Measurements from ENCODE around the gene TMEM221.
A peak's percentile ranks its signal among the peaks of the same experiment; 100 is the strongest.

The TMEM221 gene

DNA sequence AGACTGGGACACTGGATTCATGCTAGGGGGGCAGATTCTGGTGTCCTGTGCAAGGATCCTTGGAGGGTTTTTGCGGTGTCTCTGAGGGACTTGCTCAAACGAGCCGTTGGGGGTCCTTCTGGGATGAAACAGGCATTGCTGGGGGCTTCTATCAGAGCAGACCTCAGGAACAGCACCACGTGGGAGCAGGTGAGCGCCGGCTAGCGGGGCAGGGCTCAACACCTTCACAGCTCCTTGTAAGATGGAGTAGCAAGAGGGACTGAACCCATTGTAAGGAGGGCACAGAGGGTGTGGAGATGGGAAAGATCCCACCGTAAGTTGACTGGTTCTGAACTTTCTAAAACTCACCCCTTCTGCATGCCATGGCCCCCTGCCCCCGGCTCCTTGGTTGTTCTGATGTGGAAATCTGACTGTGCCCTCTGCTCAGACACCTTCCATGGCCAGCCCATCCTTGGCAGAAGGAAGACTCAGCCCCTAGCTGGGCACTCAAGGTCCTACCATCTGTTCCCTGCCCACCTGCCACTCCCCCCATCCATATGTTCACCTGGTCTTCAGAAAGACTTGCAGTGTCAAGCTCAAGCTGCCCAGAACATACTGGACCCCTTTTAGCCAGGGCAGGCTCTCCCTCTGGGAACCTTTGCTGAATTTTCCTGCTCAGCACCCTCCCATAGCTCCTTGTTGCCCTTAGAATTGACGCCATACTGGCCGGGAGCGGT, 23.1 kb upstream of the TMEM221 start:
- no peak for DNase-seq

DNA sequence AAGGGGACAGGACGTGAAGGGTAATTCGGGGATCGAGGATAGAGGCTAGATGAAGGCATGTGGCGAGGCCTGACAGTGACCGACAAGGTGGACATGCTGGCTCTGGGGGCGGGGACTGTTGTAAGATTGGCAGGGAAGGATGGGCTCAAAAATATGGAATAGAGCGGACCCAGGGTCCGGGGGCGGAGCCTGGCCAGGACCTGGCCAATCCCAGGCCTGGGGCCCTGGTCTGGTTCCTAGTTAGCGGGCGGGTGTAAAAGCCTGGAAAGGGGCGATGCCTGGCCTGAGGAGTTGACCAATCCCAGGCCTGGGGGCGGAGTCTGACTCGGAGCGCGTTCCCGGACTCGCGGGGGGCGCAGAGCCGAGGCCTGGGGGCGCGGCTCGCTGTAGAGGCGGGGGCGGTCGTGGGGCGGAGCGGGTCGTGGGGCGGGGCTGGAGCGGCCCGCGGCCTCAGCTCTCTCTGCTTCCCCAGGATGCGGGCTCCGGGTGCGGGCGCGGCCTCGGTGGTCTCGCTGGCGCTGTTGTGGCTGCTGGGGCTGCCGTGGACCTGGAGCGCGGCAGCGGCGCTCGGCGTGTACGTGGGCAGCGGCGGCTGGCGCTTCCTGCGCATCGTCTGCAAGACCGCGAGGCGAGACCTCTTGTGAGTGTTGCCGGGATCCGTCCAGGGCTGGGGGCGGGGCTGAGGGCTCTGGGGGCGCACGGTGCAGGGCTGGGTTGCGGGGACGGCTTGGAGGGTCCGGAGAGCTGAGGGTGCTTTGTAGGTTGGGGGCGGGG, 21.8 kb upstream of the TMEM221 start, which contains the start of gene SLC27A1:
Gene SLC27A1, plus strand, starts transcription at position 457 of the 774 bp plus-strand sequence. Its CDS starts 17 bp downstream, at position 474.
- peak; percentile 85 for DNase-seq

DNA sequence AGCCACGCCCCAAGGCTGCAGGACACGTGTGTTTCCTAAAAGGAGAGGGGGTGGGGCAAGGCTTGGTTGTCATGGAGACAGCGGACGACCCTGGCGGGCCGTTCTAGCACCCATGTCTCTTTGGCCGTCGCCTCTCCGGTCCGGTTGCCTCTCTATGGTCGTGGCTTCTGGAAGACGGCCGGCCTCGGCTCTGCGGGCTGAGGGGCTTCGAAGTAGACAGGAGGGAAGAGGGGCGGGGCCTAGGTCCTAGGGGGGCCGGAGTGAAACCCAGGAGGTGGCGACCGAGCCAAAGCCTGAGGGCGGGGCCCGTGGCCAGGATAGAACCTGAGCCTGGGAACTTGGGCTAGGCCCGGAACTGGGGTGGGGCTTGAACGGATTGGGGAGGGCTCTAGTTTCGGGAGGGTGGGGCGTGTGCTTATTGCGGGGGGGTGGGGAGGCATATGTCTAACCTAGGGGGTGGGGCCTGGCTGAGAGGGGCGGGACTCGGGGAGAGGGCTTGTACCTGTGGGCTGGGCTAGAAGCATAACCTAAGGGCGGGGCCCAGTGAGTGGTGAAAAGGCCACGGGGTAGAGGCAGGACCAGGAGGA, 21.1 kb upstream of the TMEM221 start:
- DNase-seq: peak; percentile 86 to 93

DNA sequence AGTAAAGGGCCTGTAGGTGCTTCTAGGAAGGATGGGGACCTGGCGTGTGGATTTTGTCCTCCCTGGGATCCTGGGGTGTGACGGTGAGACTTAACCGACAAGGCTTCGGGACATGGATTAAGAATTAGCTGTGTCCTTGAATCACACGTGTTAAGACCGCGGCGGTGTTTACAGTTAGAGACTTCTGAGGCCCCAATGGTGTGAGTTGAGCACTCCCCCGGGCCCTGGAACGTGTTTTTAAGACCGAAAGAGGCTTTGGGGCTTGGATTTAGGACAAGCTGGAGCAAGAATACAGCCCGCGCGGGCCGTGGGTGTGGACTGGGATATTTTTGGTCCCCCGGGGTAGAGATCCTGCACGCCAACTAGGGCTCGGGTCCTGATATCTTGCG, 20.6 kb upstream of the TMEM221 start:
- DNase-seq: no peak

DNA sequence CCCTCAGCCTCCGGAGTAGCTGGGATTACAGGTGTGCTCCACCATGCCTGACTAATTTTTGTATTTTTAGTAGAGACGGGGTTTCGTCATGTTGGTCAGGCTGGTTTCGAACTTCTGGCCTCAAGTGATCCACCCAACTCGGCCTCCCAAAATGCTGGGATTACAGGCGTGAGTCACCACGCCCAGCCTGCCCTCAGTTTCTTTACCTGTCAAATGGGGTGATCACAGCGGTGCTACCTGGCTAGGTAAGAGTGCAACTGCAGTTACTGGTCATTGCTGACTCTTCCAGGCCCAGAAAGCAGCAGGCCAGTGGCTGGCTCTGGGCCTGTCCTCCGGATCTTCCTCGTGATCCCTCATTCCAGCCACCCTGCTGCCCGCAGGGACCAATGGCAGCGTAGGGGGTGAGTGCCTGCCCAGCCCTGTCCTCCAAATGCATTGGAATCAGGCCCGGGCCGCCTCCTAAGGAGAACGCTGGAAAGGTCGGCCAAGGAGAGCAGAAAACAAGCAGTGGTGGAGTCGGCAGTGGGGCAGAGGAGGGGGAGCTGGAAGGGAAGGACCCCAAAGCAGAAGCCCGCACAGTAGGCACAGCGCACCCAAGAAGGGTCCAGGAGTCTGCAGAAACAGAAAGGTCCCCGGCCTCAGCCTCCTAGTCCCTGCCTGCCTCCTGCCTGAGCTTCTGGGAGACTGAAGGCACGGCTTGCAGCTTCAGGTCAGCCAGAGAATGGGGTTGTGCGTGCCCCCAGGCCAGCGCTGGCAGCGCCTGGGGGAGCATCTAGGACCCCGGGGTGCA, 20.0 kb upstream of the TMEM221 start:
- no peak for DNase-seq

DNA sequence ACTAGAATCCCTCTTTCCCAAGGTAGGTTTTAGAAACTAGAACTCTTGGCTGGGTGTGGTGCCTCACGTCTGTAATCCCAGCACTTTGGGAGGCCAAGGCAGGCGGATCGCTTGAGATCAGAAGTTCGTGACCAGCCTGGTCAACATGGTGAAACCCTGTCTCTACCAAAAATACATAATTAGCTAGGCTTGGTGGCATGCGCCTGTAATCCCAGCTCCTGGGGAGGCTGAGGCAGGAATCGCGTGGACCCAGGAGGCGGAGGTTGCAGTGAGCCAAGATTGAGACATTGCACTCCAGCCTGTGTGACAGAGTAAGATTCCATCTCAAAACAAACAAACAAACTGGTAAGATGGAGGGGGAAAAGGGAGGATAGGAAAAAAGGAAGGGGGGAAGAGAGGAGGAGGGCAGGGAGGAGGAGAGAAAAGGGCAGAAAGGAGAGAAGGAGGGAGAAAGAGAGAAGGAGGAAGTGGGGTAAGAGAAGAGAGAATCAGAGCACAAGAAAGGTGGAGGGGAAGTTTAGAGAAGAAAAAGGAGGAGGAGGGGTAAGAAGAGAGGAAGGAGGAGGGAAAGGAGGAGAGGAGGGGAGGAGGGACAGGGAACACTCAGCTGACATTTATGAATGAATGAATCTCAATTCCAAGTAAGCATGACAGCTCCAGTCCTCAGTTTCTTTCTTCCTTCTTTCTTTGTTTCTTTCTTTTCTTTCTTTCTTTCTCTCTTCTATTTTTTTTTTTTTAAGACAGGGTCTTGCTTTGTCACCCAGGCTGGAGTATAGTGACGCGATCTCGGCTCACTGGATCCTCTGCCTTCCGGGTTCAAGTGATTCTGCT, 19.2 kb upstream of the TMEM221 start:
- DNase-seq: no peak

DNA sequence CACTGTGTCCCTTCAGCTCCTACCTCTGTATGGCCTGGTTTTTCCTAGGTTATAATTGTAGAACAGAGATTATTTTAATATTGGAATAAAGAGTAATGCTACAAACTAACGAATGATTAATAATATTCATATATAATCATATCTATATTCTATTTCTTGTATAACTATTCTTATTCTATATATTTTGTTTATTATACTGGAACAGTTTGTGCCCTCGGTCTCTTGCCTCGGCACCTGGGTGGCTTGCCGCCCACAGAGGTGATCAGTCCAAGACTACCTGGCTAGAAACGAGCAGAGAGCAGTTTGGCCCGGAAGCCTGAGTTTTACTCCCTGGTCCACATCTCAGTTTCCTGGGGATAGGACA, 18.0 kb upstream of the TMEM221 start:
- no peak for DNase-seq

DNA sequence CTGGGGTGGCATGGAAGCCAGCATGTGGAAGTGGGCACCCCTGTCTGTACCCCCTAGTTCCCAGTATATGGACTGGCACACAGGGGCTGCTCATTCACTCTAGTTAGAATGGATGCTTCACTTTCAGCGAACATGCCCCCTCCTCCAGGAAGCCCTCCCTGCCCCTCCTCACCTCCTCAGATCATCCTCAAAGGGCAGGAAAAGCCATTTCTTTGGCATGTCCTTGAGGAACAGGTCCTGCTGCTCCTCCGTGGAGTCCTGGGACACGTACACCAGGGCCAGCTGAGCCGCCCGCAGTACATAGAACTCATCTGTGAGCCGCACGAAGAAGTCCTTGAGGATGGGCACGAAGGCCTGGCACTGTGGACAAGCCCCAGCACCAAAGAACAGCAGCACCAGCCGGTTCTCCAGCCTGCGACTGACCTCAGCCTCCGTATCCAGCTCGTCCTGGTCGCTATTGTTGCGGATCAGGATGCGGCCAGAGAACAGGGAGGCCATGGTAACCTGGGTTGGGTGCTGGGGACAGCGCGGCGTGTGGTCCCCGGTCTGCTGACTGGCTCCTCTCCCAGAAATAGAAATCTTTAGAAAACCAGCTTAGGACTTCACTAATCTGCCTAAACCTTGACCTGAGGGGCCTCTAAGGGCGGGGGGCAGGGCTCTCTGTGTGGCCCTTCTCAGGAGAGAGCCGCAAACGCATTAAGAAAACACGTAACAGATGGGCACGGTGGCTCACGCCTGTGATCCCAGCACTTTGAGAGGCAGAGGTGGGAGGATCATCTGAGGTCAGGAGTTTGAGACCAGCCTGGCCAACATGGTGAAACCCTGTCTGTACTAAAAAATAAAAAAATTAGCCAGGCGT, 12.1 kb upstream of the TMEM221 start, which contains the start of gene NXNL1:
Gene NXNL1, minus strand, starts transcription at position 555 of the 859 bp plus-strand sequence. Its CDS starts 57 bp downstream, at position 498.
- DNase-seq: no peak

DNA sequence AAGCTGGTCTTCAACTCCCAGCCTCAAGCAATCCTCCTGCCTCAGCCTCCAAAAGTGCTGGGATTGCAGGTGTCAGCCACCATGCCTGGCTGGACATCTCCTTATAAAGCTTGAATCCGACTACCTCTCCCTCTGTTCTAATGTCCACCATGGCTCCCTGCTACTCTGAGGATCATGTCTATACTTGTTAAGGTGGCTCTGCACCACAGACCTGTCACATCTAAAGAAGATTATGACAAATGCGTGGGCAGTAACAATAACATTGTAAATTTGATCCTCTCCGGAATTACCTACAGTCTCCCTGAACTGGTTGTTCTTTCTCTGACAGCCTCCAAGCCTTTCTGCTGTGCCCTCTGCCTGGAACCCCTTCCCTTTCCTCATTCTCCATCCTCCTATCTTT, 10.5 kb upstream of the TMEM221 start:
- no peak for DNase-seq

DNA sequence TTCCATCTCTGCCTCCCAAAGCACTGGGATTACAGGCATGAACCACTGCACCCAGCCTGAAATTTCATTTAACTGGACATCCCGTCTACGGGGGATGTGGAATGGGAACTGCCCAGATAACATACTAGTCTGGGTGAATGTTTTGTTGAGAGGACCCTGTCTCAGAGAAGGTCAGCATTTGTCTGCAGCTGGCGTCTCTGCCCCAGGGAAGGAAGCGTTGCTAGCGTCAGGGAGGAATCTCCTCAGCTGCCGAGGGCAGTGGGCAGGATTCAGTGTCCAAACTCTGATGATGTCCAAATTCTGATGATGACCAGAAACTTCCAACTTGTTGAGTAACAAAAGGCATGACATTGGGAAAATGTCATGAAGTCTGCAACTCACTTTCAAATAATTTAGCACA, 9.1 kb upstream of the TMEM221 start:
- DNase-seq: no peak

DNA sequence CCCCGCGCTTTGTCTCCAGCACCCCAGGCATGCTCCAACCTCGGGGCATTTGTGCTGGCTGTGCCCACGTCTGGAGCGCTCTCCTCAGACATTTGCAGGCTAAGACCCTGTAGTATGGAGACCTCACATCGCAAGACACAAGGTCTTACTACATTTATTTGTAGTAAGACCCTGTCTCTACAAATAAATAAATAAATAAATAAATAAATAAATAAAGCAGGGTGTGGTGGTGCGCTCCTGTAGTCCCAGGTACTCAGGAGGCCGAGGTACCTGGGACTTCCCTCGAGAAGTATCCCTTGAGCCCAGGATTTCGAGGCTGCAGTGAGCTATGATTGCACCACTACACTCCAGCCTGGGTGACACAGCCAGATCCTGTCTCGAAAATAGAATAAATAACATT, 7.7 kb upstream of the TMEM221 start:
- no peak for DNase-seq

DNA sequence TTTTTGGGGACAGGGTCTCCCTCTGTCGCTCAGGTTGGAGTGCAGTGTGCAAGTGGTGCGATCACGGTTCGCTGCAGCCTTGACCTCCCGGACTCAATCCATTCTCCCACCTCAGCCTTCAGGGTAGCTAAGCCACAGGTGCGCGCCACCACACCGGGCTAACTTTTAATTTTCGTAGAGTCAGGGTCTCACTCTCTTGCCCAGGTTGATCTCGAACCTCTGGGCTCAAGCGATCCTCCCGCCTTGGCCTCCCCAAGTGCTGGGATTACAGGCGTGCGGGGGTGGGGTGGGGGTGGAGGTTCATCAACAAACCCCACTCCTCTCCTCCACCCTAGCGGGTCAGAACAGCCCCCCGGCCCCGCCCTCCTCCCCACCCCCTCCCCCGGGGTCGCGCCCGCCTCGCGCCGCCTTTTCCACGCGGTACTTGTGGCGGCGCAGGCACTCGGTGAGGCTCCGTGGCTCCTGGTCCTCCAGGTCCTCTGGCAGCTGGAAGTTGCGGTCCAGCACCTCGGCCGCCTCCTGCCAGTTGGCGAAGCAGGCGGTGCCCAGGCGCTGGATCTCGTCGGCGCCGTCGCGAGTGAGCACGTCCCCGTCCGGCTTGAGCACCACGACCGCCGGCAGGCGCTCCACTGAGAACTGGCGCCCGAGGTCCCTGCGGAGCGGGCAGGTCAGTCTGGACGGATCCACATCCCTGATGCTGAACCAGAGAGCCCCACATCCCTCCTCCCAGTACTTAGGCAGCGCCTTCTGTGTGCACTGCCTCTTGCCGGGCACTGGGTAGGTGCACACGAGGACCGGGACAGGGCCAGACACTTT, 7.0 kb upstream of the TMEM221 start:
- no peak for DNase-seq

DNA sequence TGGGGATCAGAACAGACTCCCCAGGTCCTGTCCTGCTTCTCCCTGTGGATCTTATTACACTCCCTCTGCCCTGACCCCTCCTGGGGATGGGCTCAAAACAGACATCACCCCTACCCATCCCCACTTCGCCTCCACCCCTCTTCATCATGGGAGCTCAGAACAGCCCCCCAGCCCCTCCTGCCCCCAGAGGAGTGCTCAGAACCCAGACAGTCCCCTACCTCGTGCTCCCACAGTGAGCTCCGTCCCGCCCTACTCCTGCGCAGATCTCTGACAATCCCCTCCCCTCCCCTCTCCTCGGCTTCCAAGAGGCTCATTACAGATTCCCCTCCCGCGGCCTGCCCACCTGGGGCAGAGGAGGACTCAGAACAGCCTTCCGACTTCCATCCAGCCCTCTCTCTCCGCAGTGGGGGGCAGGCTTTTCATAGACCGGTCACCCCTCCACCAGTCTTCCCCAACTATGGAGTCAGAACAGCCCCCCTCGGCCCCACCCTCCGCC, 6.2 kb upstream of the TMEM221 start:
- DNase-seq: no peak

DNA sequence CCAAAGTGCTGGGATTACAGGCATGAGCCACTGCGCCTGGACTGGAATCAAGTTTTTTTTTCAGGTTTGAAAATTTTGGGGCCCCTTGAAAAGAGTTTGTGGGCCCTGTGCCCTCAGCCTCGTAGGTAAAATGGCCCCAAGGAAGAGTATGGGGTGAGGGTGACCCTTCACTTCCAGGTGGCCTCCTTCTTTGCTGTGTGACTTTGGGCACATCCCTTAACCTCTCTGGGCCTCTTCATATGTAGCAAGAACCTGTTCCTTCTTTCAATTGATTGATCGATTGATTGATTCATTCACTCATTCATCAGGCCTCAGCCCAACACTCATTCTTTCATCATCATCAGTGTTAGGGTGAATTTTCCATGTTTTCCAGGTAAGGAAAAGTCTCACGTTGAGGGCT, 3.4 kb upstream of the TMEM221 start:
- no peak for DNase-seq

DNA sequence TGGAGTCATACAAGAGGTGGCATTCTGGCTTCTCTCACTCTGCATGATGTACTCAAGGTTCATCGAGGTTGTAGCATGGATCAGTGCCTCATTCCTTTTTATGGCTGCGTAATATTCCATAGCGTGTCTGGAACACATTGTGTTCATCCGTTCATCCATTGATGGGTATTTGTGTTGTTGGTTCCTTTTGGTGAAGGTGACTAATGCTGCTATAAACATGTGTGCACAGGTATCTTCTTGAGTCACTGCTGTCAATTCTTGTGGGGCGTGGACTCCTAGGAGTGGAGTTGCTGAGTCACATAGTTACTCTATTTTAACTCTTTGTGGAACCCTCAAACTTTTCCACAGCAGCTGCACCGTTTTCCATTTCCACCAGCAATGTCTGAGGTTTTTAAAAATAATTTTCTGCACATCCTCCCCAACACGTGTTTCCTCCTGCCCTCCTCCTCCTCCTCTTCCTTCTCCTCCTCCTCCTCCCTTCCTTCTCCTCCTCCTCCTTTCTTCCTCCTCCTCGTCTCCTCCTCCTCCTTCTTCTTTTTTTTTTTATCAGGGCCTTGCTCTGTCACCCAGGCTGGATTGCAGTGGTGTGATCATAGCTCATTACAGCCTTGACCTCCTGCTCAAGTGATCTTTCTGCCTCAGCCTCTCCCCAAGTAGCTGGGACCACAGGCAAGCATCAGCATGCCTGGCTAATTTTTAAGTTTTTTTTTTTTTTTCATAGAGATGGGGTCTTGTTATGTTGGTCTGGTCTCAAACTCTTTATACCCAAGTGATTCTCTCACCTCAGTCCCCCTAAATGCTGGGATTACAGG, 2.0 kb upstream of the TMEM221 start:
- DNase-seq: peak; percentile 27 to 73

DNA sequence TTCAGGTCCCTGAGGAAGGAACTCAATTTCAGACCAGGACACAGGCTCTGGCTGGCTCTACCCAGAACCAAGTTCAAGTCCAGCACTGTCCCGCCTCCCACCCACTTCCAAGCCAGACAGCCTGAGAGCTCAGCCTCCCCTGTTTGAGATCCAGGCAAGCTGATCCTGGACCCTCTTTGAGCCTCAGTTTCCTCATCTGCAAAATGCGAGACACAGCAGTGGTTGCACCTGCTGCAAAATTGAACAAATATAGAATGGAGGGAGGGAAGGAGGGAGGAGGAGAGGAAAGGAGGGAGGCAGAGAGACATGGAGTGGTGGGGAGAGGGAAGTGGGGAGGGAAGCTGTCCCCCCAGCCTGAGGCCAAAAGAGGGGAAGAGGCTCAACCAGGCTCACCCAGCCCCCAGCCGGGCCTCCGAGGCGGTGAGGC, 751 bp downstream of the TMEM221 start:
- no peak for DNase-seq

DNA sequence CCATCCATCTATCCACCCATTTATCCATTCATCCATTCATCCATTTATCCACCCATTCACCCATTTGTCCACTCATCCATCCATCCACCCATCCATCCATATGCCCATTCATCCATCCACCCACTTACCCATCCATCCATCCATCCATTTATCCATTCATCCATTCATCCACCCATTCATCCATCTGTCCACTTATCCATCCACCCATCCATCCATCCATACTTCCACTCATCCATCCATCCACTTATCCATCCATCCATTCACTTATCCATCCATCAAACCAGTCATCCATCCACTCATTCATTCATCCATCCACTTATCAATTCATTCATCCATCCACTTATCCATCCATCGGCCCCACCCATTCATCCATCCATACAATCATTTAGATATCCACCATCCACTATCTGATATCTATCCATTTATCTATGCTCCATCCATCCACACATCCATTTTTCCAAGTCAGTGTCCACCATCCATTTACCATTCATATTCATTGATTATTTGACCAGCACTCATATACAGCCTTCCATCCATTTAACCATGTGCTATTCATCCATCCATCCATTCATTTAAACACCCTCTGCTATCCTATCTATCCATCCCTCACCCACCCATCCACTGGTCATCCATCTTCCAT, 2.8 kb downstream of the TMEM221 start:
- DNase-seq: no peak

DNA sequence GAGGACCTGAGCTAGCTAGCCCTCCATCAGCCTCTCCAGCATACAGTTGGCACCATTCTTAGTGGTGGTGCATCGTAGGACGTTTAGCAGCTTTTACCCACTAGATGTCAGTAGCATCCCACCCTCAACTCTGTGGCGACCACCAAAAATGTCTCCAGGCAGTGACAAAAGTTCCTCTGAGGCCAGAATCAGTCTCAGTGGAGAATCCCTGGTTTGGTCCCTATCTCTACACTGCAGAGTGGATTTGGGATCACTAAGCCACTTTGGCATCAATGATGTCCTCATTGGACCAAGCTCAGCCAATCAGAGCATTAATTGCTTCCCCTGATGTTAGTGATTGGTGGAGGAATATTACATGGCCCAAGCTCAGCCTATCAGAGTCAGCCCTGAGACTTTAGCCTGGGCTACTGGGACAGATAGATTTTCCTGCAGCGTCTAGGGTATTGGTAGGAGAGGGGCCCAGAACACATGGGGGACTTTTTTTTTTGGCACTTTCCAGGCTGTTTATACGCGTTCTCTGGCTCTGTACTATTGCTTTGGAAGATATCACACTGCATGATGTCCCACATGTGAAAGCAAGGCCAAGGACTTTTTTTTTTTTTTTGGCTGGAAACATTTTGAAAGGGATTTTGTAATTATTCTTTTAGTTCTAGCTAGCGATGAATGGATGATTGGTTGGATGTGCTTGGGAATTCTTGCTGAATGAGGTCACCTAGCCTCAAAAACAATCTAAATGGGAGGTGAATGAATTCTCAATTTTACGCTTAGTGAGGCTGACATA, 7.0 kb downstream of the TMEM221 start:
- peak in 1 of 2 experiments; percentile 9 for DNase-seq
